Neural progenitor cell (in vitro differentiated cells): ENCODE data around the gene DMBX1. TPM values are rescaled to one million over a fixed set of nuclear protein-coding genes. Genes with fewer than 3 reads are reported as not detected.

ENCODE experiments used
- DNase-seq: peaks from one replicate; pipeline ENCODE4 v3.0.0-alpha.2; 2016; ENCODE audit warnings: low spot score
- H2AFZ ChIP-seq: fragments of 200-600 bp; sonication (generic); replicated peaks from 2 replicates; pipeline ENCODE4 v1.6.1; 2016; ENCODE audit warnings: antibody characterized with exemption
- H3F3A ChIP-seq: fragments of 200-600 bp; sonication (generic); 2 replicates; pipeline ENCODE4 v1.6.1; 2016; ENCODE audit warnings: antibody characterized with exemption, low read depth
- H3K27ac ChIP-seq: fragments of 200-600 bp; sonication (generic); 2 replicates; pipeline ENCODE4 v1.5.1; 2016; ENCODE audit warnings: mild to moderate bottlenecking
- H3K27me3 ChIP-seq: fragments of 200-600 bp; sonication (generic); 2 replicates; pipeline ENCODE4 v1.6.1; 2016; ENCODE audit warnings: mild to moderate bottlenecking, moderate library complexity
- H3K36me3 ChIP-seq: fragments of 200-600 bp; sonication (generic); 2 replicates; pipeline ENCODE4 v1.5.1; 2016
- H3K4me1 ChIP-seq: fragments of 200-600 bp; sonication (generic); 2 replicates; pipeline ENCODE4 v1.6.1; 2016; ENCODE audit warnings: mixed run types
- H3K4me2 ChIP-seq: fragments of 200-600 bp; sonication (generic); 2 replicates; pipeline ENCODE4 v1.6.1; 2016
- H3K4me3 ChIP-seq: fragments of 200-600 bp; sonication (generic); 2 replicates; pipeline ENCODE4 v1.5.1; 2016
- H3K79me2 ChIP-seq: fragments of 200-600 bp; sonication (generic); 2 replicates; pipeline ENCODE4 v1.6.1; 2016; ENCODE audit warnings: low read depth
- H3K9ac ChIP-seq: fragments of 200-600 bp; sonication (generic); 2 replicates; pipeline ENCODE4 v1.6.1; 2016
- H3K9me3 ChIP-seq: fragments of 200-600 bp; sonication (generic); 2 replicates; pipeline ENCODE4 v1.5.1; 2016; ENCODE audit warnings: low read depth
- H4K20me1 ChIP-seq: fragments of 200-600 bp; sonication (generic); 2 replicates; pipeline ENCODE4 v1.6.1; 2016; ENCODE audit warnings: low read depth
- H3K27ac Mint-ChIP-seq: 3 replicates; pipeline ENCODE4 v1.8.0; 2021; ENCODE audit warnings: mixed read lengths
- H3K27me3 Mint-ChIP-seq: 2 replicates; pipeline ENCODE4 v1.8.0; 2022; ENCODE audit warnings: low read depth, mild to moderate bottlenecking, inconsistent platforms, moderate library complexity, mixed read lengths; ENCODE audit not compliant: insufficient read depth
- H3K36me3 Mint-ChIP-seq: 3 replicates; pipeline ENCODE4 v1.8.0; 2021; ENCODE audit warnings: mixed read lengths
- H3K4me1 Mint-ChIP-seq: 3 replicates; pipeline ENCODE4 v1.8.0; 2021; ENCODE audit warnings: mixed read lengths
- H3K4me3 Mint-ChIP-seq: 3 replicates; pipeline ENCODE4 v1.8.0; 2021; ENCODE audit warnings: mild to moderate bottlenecking, moderate library complexity, mixed read lengths
- H3K9me3 Mint-ChIP-seq: 3 replicates; pipeline ENCODE4 v1.8.0; 2020; ENCODE audit warnings: mixed read lengths
- EZH2 ChIP-seq: fragments of 200-600 bp; sonication (generic); IDR thresholded peaks from 2 replicates; pipeline ENCODE4 v1.6.1; 2017; ENCODE audit warnings: antibody characterized with exemption, mild to moderate bottlenecking, moderate library complexity
- EZH2phosphoT487 ChIP-seq: fragments of 200-600 bp; sonication (generic); IDR thresholded peaks from 2 replicates; pipeline ENCODE4 v1.6.1; 2017; ENCODE audit warnings: antibody characterized with exemption
- total RNA-seq: library from RNA; depleted of rRNA; stranded (reverse); fragments of >200 nt; gene quantifications from 2 replicates; pipeline ENCODE4 v1.2.3, GENCODE V29; 2015; ENCODE audit warnings: low replicate concordance
- TF ChIP-seq, protein P1 (sequence below): fragments of 200-600 bp; sonication (generic); IDR thresholded peaks from 2 replicates; pipeline ENCODE4 v1.5.1; 2017; ENCODE audit warnings: antibody characterized with exemption, mild to moderate bottlenecking

The DMBX1 gene
- total RNA-seq, 1 donor from 2014 or later, result 0.06 TPM

DNA sequence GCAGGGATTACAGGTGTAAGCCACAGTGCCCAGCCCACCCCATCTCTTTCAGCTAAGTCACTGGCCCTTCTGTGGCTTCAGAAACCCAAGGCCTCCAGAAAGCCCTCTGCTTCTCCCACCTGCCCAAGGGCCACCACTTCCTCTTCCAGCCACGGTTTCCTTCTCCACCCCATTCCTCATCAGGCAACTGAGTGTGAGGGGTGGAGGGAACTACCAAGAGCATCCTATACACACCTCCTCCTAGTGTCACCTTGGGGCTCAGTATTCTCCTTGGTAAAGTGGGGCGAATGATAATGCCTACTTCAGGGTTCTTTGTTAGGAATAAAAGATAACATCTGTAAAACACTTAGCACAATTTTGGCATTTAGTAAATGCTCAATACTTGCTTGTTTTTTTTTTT lies 31.8 kb downstream of the DMBX1 start:
- TF ChIP-seq, protein P1, sequence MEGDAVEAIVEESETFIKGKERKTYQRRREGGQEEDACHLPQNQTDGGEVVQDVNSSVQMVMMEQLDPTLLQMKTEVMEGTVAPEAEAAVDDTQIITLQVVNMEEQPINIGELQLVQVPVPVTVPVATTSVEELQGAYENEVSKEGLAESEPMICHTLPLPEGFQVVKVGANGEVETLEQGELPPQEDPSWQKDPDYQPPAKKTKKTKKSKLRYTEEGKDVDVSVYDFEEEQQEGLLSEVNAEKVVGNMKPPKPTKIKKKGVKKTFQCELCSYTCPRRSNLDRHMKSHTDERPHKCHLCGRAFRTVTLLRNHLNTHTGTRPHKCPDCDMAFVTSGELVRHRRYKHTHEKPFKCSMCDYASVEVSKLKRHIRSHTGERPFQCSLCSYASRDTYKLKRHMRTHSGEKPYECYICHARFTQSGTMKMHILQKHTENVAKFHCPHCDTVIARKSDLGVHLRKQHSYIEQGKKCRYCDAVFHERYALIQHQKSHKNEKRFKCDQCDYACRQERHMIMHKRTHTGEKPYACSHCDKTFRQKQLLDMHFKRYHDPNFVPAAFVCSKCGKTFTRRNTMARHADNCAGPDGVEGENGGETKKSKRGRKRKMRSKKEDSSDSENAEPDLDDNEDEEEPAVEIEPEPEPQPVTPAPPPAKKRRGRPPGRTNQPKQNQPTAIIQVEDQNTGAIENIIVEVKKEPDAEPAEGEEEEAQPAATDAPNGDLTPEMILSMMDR, result no peak
- TF ChIP-seq EZH2phosphoT487, result no peak
- TF ChIP-seq EZH2, result no peak
- Histone ChIP-seq H3K4me2 (no peak overlapping the region), H3K36me3 (no peaks in the 10 kb centered on the region), H3K27me3 (peaks cover 98% of the 10 kb centered on the region), H3K27ac (no peak overlapping the region), H3K9me3 (no peaks in the 10 kb centered on the region), H3K4me1 (peaks cover 63% of the 10 kb centered on the region), H2AFZ (no peak overlapping the region), H3F3A (peaks cover 45% of the 10 kb centered on the region), H3K4me3 (no peak overlapping the region), H4K20me1 (peaks cover 95% of the 10 kb centered on the region), H3K79me2 (no peaks in the 10 kb centered on the region), H3K9ac (no peak overlapping the region)
- Mint-ChIP-seq H3K4me1 (peaks cover 70% of the 10 kb centered on the region), H3K36me3 (no peaks in the 10 kb centered on the region), H3K27me3 (peaks cover 58% of the 10 kb centered on the region), H3K4me3 (peak overlapping the region; percentile 12), H3K9me3 (no peaks in the 10 kb centered on the region), H3K27ac (no peak overlapping the region)
- DNase-seq, result no peak

DNA sequence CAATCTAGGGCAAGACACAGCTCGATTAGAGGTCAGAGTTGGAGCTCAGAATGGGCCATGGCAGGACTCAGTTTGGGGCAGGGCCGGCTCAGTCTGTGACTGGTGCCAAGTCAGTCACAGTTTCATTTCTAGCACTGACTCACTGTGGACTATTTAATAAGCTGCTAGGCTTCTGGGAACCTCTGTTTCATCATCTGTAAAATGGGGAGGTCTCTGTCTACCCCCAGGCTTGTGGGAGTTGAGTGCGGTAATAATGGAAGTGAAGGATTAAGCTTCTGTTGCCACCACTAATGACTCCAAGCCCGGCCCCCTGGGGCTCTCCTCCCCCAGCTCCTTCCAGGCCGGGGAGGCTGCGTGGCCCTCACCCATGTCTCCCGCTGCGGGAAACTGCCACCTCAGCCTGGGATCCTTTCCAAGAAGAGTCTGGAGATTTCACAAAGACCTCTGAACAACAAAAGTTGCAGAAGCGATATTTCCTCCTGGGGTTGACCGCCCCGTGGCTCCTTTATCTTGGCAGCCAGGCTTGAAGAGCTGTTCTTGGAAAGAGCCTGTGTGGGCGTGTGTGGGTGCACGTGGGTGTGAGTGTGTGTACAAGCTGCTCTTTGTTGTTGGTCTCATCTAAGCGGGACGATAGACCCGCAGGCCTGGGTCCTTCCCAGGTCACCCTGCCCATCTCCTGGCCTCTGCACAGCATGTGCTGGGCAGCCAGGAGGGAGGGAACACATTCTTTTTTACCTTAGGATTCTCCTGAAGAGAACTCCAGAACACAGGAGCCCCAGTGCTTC lies 32.7 kb downstream of the DMBX1 start:
- Histone ChIP-seq H3K36me3 (no peaks in the 10 kb centered on the region), H3K4me3 (no peak overlapping the region), H2AFZ (no peak overlapping the region), H4K20me1 (peaks cover 95% of the 10 kb centered on the region), H3K9ac (no peak overlapping the region), H3K27ac (no peak overlapping the region), H3K4me2 (no peak overlapping the region), H3K27me3 (peaks cover 98% of the 10 kb centered on the region), H3K79me2 (no peaks in the 10 kb centered on the region), H3F3A (peaks cover 45% of the 10 kb centered on the region), H3K4me1 (peaks cover 57% of the 10 kb centered on the region), H3K9me3 (no peaks in the 10 kb centered on the region)
- peak; percentile 23 for TF ChIP-seq EZH2
- TF ChIP-seq, protein P1, result no peak
- Mint-ChIP-seq H3K27ac (no peak overlapping the region), H3K4me1 (peaks cover 69% of the 10 kb centered on the region), H3K4me3 (no peak overlapping the region), H3K27me3 (peaks cover 57% of the 10 kb centered on the region), H3K9me3 (no peaks in the 10 kb centered on the region), H3K36me3 (no peaks in the 10 kb centered on the region)
- peak; percentile 39 for DNase-seq

DNA sequence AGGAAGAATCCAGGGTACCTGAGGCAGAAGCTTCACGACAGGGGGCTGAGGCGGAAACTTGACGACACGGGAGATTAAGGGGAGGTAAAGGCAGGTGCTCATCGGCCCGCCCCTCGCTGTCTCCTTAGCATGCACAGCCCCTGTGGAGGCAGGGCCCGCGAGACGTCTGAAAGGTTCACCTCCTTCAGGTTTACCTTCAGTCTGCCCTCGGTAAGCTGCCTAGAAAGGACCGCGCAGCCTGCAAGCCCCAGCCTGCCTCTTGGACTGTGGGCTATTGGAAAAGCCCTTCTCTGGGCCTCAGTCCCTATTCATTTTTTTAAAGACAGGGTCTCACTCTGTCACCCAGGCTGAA lies 33.3 kb downstream of the DMBX1 start:
- Histone ChIP-seq H3K9ac (no peak overlapping the region), H3K27me3 (peaks cover 98% of the 10 kb centered on the region), H3K9me3 (no peaks in the 10 kb centered on the region), H3K27ac (no peak overlapping the region), H3F3A (peaks cover 43% of the 10 kb centered on the region), H3K4me3 (no peak overlapping the region), H3K79me2 (no peaks in the 10 kb centered on the region), H4K20me1 (peaks cover 95% of the 10 kb centered on the region), H3K4me2 (no peak overlapping the region), H2AFZ (no peak overlapping the region), H3K36me3 (no peaks in the 10 kb centered on the region), H3K4me1 (peaks cover 51% of the 10 kb centered on the region)
- Mint-ChIP-seq H3K4me3 (no peak overlapping the region), H3K4me1 (peaks cover 68% of the 10 kb centered on the region), H3K9me3 (no peaks in the 10 kb centered on the region), H3K27ac (no peak overlapping the region), H3K36me3 (no peaks in the 10 kb centered on the region), H3K27me3 (peaks cover 55% of the 10 kb centered on the region)
- TF ChIP-seq EZH2, result peak; percentile 20
- no peak for TF ChIP-seq EZH2phosphoT487
- DNase-seq, result no peak
